OCI-LY7 (cell line): ENCODE results near the gene DDX50. TPM values are rescaled to one million over a fixed set of nuclear protein-coding genes. Genes with fewer than 3 reads are reported as not detected.
"Not testable (repeated sequence)": the region's sequence is repeated elsewhere in the genome, so short reads cannot be mapped to it uniquely, and the experiment has no call there.

Experiments
- BruUV-seq: library from RNA; stranded (reverse); fragments of 400-500 nt; replicated peaks from 2 replicates; lab custom pipeline; 2021; lab: Mats Ljungman, UMichigan
- CTCF ChIA-PET: fragments of 300-600 bp; sonication (Branson Sonifier 250); formaldehyde crosslinking; loops from one replicate; lab custom pipeline; 2022; ENCODE audit warnings: antibody characterized with exemption; ENCODE audit not compliant: unreplicated experiment; lab: Charles Lee
- POLR2A ChIA-PET: fragments of 300-600 bp; sonication (Branson Sonifier 250); formaldehyde crosslinking; loops from one replicate; lab custom pipeline; 2022; ENCODE audit warnings: antibody characterized with exemption; lab: Charles Lee
- DNase-seq: peaks from one replicate; pipeline ENCODE4 v3.0.0-alpha.2; 2015; ENCODE audit warnings: low spot score
- H2AFZ ChIP-seq: fragments of 200-600 bp; sonication (generic), shearing (Covaris generic); 2 replicates; pipeline ENCODE4 v1.6.1; 2014; ENCODE audit warnings: mild to moderate bottlenecking, antibody characterized with exemption, low read length, moderate library complexity
- H3K27ac ChIP-seq: fragments of 200-600 bp; sonication (generic); 2 replicates; pipeline ENCODE4 v1.5.1; 2014; ENCODE audit warnings: mixed run types, low read depth, mild to moderate bottlenecking, moderate library complexity, low read length, inconsistent platforms; ENCODE audit not compliant: poor library complexity, severe bottlenecking
- H3K36me3 ChIP-seq: fragments of 200-600 bp; sonication (generic); 2 replicates; pipeline ENCODE4 v1.6.1; 2014; ENCODE audit warnings: mild to moderate bottlenecking, antibody characterized with exemption, low read length, moderate library complexity, mixed read lengths; ENCODE audit not compliant: insufficient read depth
- H3K4me1 ChIP-seq: fragments of 200-600 bp; sonication (generic); 2 replicates; pipeline ENCODE4 v1.5.1; 2014; ENCODE audit warnings: mild to moderate bottlenecking, low read length; ENCODE audit not compliant: insufficient read depth, poor library complexity, severe bottlenecking
- H3K4me2 ChIP-seq: fragments of 200-600 bp; sonication (generic); 2 replicates; pipeline ENCODE4 v1.6.1; 2014; ENCODE audit warnings: mild to moderate bottlenecking, low read length
- H3K4me3 ChIP-seq: fragments of 200-600 bp; sonication (generic); 2 replicates; pipeline ENCODE4 v1.5.1; 2014; ENCODE audit warnings: mild to moderate bottlenecking, low read depth, low read length; ENCODE audit not compliant: poor library complexity, severe bottlenecking
- H3K79me2 ChIP-seq: fragments of 200-600 bp; sonication (generic); 2 replicates; pipeline ENCODE4 v1.6.1; 2016; ENCODE audit warnings: low read depth, mild to moderate bottlenecking, low read length, moderate library complexity, mixed read lengths; ENCODE audit not compliant: insufficient read depth
- H3K9me2 ChIP-seq: fragments of 200-600 bp; sonication (generic); 2 replicates; pipeline ENCODE4 v1.6.1; 2016; ENCODE audit warnings: mild to moderate bottlenecking, low read length, mixed read lengths; ENCODE audit not compliant: insufficient read depth
- H3K9me3 ChIP-seq: fragments of 200-600 bp; sonication (generic); 2 replicates; pipeline ENCODE4 v1.6.1; 2014; ENCODE audit warnings: mild to moderate bottlenecking, mixed run types, low read length, mixed read lengths
- H4K20me1 ChIP-seq: fragments of 200-600 bp; sonication (generic); 2 replicates; pipeline ENCODE4 v1.6.1; 2014; ENCODE audit warnings: mild to moderate bottlenecking, antibody characterized with exemption, low read length, moderate library complexity, mixed read lengths; ENCODE audit not compliant: insufficient read depth
- CTCF ChIP-seq: fragments of 200-600 bp; sonication (generic); conservative IDR thresholded peaks from 2 replicates; pipeline ENCODE4 v1.5.1; 2014; ENCODE audit warnings: mild to moderate bottlenecking, antibody characterized with exemption, low read length, moderate library complexity, mixed read lengths
- EZH2phosphoT487 ChIP-seq: fragments of 200-600 bp; sonication (generic); IDR thresholded peaks from 2 replicates; pipeline ENCODE4 v1.6.1; 2018; ENCODE audit warnings: low read depth, borderline replicate concordance, mild to moderate bottlenecking, mixed run types, antibody characterized with exemption, low read length, moderate library complexity, mixed read lengths
- intact Hi-C: fragments of 100-400 bp; cut with micrococcal nuclease; formaldehyde crosslinking; loops from one replicate; pipeline ENCODE4 v1.10.0; 2022; ENCODE audit not compliant: unreplicated experiment
- total RNA-seq, 2 experiments: library from RNA; depleted of rRNA in 1 of 2; stranded (reverse); fragments of >200 nt in 1 of 2; shearing (Covaris generic) in 1 of 2; gene quantifications; 2 replicates each; pipeline ENCODE4 v1.2.3, GENCODE V29; 2014 to 2022

Gene DDX50
- total RNA-seq, 2 experiments from 2014 or later: 31.1 to 49.1 TPM

- Histone ChIP-seq H2AFZ (no peak overlapping the region), H3K36me3 (peaks cover 85% of the 10 kb centered on the region), H3K27ac (no peak overlapping the region), H3K79me2 (0 out of 2 replicates have a peak, but pooled peaks cover 7% of the 10 kb centered on the region), H3K9me2 (no peaks in the 10 kb centered on the region), H3K9me3 (no peaks in the 10 kb centered on the region), H4K20me1 (no peaks in the 10 kb centered on the region), H3K4me2 (no peak overlapping the region), H3K4me3 (no peak overlapping the region), H3K4me1 (no peaks in the 10 kb centered on the region)
- CTCF ChIA-PET: no interaction called here
- no TSS peak for BruUV-seq
- intact Hi-C loops: no loop called here
- POLR2A ChIA-PET: interaction anchor here (0.6 to 1.1 kb wide), 4 partner anchors 17 to 1074 kb away, joined by 3 to 4 read pairs (median 4); no protein-coding TSS in a partner anchor
- no peak for TF ChIP-seq EZH2phosphoT487
- TF ChIP-seq CTCF: no peak
- no peak for DNase-seq
These were observed 24.4 kb downstream of the DDX50 start for GRCh38 chr10:68925489-68925888.

- H3K9me3 ChIP-seq, DNase-seq, H3K4me3 ChIP-seq, intact Hi-C loops, BruUV-seq, H3K4me1 ChIP-seq, H3K4me2 ChIP-seq, H3K27ac ChIP-seq, H3K79me2 ChIP-seq, H3K9me2 ChIP-seq, CTCF ChIA-PET, H2AFZ ChIP-seq, H4K20me1 ChIP-seq: not testable (repeated sequence)
- H3K36me3 ChIP-seq: peaks cover 78% of the 10 kb centered on the region
- POLR2A ChIA-PET: interaction anchor here (0.6 kb wide), 1 partner anchor 180 kb away, joined by 3 read pairs; no protein-coding TSS in a partner anchor
These were observed 28.0 kb downstream of the DDX50 start for GRCh38 chr10:68929157-68929556.

GRCh38 chr10:68929888-68930287 lies 28.8 kb downstream of the DDX50 start:
- H3K9me3 ChIP-seq, POLR2A ChIA-PET, H3K9me2 ChIP-seq, H3K4me2 ChIP-seq, H4K20me1 ChIP-seq, DNase-seq, H2AFZ ChIP-seq, CTCF ChIA-PET, H3K4me1 ChIP-seq, intact Hi-C loops, H3K27ac ChIP-seq, H3K4me3 ChIP-seq, H3K79me2 ChIP-seq, BruUV-seq: not testable (repeated sequence)
- H3K36me3 ChIP-seq: peaks cover 78% of the 10 kb centered on the region

GRCh38 chr10:68932860-68933259 lies 31.7 kb downstream of the DDX50 start:
- H3K4me1 ChIP-seq, H4K20me1 ChIP-seq, BruUV-seq, H3K27ac ChIP-seq, H3K79me2 ChIP-seq, H2AFZ ChIP-seq, H3K4me3 ChIP-seq, H3K9me2 ChIP-seq, H3K4me2 ChIP-seq, CTCF ChIA-PET, DNase-seq, intact Hi-C loops, H3K9me3 ChIP-seq: not testable (repeated sequence)
- peaks cover 75% of the 10 kb centered on the region for H3K36me3 ChIP-seq
- POLR2A ChIA-PET: interaction anchor here (0.6 kb wide), 1 partner anchor 12 kb away, joined by 3 read pairs; no protein-coding TSS in a partner anchor
